RCC 7860 (cell line): ENCODE measurements around the gene QPCTL.

Experiments
- DNase-seq: peaks from one replicate; pipeline ENCODE4 v3.0.0-alpha.2; 2015; ENCODE audit warnings: low spot score
- FAIRE-seq: peaks from 2 replicates; lab custom pipeline; 2012; peaks lifted over from hg19 to GRCh38; lab: Jason Lieb, UNC

The QPCTL gene

GRCh38 chr19:45692187-45693105 is at the start of gene QPCTL:
Gene QPCTL, plus strand, starts transcription at chr19:45692666. Its CDS starts 38 bp downstream, at chr19:45692704.
- FAIRE-seq (peak; percentile 95), DNase-seq (peak; percentile 97)

DNA sequence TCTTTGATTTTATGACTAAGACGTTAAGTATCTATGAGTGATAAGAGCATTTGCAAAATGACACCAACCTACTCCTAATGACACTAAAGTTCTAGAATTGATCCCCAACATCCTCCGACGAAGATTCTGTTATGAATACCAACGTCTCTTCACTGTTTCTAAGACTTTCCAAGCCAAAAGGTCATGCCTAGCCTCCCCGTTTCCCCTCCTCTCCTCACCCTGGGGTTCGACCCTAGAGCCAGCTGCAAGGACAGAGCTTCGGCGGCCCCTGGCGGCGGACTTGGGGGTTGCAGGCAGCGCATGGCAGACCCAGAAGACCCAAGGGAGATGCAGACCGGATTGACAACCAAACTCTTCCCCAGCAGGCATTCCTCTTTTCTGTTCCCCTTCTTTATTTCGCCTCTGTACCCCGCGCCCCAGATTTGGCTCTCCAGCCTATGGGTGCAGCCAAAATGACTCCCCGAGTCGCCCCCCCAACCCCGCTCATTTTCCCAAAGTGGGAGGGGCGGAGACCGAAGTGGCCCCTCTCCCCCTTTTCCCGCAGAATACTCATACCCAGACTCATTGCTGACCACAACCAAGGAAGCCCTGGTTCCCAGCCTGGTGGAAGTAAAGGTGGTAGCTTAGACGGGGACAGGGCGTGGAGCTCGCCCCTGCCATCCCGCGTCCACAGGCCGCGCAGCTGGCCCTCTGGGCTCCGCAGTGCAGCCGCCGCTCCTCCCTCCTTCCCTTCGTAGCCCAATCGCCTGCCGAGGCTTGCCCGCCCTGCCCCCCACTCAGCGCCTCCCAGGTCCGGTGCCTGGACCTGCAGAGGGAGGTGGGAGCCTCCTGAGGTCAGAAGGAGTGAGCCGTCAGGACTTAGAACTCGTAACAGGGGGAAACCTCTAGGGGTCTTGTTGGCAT is 49.2 kb upstream of the QPCTL start:
- DNase-seq (peak; percentile 63), FAIRE-seq (no peak)

DNA sequence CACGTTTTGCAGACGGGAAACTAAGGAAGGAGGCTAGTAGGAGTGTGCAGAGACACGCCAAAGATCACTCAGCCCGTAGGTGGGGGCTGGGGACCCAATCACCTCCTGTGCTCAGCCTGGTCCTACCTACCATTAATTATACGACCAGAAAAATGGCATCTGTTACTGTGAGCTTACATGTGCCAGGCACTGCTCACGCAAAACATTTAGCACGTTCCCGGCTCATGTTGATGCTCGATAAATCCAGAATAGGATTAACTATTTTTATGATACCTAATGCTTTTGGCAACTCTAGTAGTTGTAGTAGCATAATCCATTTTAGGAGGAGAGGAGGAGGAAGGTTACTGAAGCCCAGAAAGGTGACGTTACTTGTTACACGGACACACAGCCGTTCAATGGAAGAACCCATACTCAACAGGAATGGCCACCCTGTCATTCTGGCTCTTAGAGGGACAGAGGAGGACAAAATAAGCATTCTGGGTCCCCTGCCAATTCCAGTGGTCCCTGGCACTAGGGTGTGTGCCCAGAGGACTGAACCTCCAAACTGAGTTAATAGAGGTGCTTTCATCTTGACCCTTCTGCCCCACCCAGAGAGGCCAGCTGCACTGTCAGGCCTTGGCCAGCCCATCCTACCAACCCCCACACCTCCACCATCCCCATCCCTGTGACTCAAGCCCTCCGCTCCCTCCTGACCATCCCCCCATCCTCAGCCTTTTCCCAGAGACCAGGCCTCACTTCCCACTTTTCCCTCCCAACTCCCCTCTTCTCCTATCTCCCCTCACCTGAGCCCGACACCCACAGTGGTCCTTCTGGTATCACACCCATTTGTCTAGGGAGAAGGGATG is 48.3 kb upstream of the QPCTL start:
- FAIRE-seq: no peak
- no peak for DNase-seq

DNA sequence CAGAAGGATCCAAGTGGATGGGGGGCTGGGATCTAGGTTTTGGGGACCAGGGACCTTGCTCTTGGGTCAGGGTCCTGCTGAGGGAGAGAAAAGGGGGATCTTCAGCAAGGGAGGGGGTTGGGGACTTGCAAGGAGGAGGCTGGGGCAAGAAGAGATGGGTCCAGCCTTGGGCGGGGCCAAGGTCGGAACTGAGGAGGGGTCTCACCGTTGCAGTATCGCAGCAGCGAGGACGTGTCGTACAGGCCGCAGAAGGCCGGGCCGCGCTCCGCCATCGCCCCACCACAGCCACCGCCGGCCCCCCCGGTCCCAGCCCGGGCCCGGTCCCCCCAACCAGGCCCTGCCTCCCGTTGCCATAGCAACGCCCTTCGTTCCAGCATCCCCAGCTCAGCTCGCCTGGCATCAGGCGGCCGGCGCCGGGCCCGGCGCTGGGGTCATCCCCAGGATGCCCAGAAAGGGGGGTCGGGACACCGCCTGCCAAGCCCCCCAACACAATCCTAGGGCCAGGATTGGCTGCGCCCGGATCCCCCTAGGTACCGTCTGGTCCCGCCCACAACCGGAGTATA is 47.3 kb upstream of the QPCTL start:
- no peak for FAIRE-seq
- no peak for DNase-seq

DNA sequence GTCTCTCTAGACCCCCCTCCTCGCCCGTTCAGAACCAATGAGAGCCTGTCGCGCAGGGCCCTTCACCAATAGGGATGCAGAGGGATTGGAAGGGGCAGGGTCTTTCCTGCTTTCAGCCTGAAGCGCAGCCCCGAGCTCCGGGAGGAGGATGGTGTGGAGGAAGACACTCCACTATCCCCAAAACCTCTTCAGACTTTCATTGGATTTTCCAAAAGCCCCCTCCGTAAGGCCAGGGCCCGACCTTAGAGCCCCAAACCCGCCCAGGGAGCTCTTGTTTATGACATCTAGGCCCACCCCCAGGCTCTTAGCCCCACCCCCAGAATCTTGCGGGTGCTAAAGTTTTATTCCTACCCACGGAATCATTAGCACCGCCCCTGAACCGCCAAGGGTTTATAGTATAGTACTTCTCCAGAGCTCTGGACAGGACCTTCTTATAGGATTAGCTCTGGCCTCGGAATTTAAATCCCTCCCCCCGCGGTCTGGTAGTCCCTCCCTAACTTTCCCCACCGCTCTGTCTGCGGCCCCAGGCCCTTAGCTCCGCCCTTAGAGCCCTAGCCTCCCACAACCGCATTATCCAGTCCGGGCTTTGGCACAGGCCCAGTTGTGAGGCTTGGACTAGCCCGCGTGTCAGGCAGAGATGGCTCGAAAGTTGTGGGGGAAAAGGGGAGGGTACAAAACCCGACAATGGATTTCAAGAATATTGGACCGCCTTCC is 46.7 kb upstream of the QPCTL start:
- DNase-seq (peak; percentile 22), FAIRE-seq (no peak)

- no peak for FAIRE-seq
- no peak for DNase-seq
Measured at GRCh38 chr19:45646345-45646698, 46.1 kb upstream of the QPCTL start.

DNA sequence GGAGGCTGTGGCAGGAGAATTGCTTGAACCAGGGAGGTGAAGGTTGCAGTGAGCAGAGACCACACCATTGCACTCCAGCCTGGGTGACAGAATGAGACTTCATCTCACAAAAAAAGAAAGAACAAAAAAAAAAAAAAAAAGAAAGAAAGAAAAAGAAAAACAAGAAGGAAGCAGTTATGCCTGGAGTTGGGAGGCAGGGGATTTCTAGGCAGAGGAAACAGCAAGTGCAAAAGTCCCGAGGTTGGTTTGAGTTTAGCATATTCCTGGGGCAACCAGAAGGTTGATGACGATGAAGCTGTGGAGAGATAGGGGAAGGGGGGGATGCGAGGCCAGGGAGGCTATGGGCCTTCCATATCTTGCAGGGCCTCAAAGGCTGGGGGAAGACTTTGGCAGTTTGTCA is 41.7 kb upstream of the QPCTL start:
- no peak for DNase-seq
- no peak for FAIRE-seq

- FAIRE-seq (no peak), DNase-seq (no peak)
Measured at GRCh38 chr19:45653634-45654033, 38.8 kb upstream of the QPCTL start.

GRCh38 chr19:45655073-45655472 is 37.4 kb upstream of the QPCTL start:
- FAIRE-seq (no peak), DNase-seq (no peak)

- FAIRE-seq: no peak
Measured at GRCh38 chr19:45657520-45658167, 34.8 kb upstream of the QPCTL start.

GRCh38 chr19:45659096-45659729 is 33.3 kb upstream of the QPCTL start:
- FAIRE-seq (no peak), DNase-seq (no peak)

More at GRCh38 chr19:45657520-45658167, 34.8 kb upstream of the QPCTL start:
- DNase-seq: no peak

DNA sequence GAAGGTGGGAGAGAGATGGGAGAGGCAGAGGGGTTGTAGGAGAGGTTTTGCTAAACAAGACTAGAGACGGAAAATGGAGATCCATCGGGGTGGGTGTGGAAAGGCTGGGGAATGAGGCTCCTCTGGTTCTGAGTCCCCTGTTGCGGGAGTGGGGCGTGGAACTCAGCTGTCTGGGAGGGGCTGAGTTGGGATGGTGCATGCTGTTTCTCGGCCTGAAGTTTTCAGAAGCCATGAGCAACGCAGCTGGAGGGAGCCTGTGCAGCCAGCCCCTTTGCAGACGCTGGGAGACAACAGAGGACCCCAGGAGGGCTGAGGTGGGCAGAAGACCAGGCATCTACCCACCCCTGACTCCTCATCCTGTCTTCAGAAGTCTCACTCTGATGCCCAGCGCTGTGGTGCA is 31.8 kb upstream of the QPCTL start:
- DNase-seq (no peak), FAIRE-seq (no peak)

DNA sequence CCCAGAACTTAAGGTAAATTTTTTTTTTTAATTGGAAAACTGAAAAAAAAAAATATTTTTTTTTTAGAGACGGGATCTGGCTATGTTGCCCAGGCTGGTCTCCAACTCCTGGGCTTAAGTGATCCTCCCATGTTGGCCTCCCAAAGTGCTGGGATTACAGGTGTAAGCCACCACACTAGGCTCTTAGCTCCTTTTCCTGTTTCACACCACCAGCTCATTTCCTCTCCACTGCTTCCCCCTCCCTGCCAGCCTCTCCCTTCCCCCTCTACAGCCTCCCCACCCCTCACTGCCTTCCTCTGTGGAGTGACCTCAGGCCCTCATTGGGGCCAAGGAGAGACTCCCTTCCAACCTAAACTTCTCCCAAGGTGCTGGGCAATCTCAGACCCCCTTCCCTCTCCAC is 28.7 kb upstream of the QPCTL start:
- FAIRE-seq (no peak), DNase-seq (no peak)

DNA sequence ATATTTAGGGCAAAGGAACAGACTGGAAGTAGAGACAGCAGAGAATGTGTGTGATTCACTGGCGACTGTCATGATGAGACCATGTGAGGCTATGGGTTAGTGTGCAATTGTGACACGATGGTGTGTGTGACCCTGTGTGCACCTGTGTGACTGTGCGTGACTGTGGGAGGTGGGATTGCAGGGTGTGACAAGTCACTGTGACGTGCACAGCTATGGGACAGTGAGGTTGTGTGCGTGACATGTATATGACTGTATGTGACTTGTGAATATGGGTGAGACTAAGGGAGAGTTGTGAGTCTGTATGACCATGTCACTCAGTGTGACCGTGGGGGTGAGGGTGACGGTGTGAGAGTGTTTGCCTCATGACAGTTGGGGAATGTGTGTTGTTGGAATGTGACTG is 27.9 kb upstream of the QPCTL start:
- FAIRE-seq: no peak
- DNase-seq: no peak

DNA sequence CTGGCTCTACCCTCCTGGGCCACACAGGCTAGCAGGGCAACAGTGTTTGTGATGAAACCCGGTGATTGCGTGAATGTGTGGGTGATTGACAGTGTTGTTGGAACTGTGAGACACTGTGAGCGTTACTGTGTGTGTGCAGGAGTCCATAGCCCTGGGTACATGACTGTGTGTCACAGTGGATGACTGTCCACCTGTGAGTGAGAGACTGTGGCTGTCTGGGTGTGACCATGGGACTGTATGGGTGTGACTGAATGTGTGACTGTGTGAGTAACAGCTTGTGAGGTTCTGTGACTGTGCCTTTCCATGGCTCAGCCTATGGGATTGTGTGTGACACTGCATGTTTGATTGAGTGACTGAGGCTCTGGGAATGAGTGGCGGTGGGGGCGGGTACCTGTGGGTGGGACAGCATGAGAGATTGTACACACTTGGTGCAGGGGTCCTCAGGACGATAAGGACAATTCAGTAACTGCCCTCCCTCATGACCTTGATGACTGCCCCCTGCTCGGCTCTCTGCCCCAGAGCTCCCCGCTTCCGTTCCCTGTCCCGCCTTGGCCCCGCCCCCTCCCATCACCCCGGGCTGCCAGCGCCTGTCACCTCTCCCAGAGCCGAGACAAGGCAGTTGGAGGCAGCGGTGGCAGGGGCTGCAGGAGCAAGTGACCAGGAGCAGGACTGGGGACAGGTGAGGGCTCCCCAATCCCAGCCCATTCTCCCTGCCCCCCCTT is 24.7 kb upstream of the QPCTL start, which contains the start of gene GIPR:
TSS of gene GIPR (plus strand) at position 602 of the 722 bp plus-strand sequence. CDS start 1,300 bp downstream, outside the sequence.
- no peak for FAIRE-seq
- peak; percentile 70 for DNase-seq

DNA sequence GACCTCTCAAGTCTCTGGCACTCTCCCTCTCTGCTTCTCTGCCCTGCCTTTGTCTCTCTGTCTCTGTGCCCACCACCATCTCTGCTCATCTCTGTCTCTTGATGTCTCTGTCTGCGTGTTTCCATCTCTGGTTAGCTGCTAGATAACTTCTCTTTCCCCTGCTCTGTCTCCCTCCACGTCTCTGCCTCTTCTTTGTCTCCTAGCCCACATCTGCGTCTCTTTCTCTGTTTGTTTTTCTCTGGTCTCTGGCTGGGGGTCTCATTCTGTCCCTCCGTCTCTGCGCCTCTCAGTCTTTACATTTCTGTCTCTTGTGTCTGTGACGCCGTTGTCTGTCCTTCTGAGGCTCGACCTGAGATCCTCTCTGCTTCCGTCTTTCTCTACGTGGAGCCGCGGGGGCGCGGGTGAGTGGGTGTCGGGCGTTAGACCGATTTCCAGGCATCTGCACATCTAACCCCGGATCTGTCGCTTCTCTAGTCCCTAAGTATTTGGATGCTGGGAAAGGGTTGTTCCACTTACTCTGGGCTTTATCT is 24.1 kb upstream of the QPCTL start:
- no peak for FAIRE-seq

GRCh38 chr19:45670670-45671453 is 21.6 kb upstream of the QPCTL start:
- no peak for DNase-seq
- no peak for FAIRE-seq

More for the DNA sequence above, 24.1 kb upstream of the QPCTL start:
- no peak for DNase-seq
